GM12878 (cell line): ENCODE results near the gene OR6X1. TPM values are rescaled to one million over a fixed set of nuclear protein-coding genes. Genes with fewer than 3 reads are reported as not detected.

Experiments used
- ATAC-seq: fragments of 200-7000 bp; cut with Tn5 transposase; 3 replicates; pipeline ENCODE4 v1.9.1; 2020; ENCODE audit warnings: mild to moderate bottlenecking, moderate library complexity
- BruUV-seq: library from RNA; stranded (reverse); fragments of 400-500 nt; replicated peaks from 2 replicates; lab custom pipeline; 2021; lab: Mats Ljungman, UMichigan
- CTCF ChIA-PET: fragments of 300-600 bp; sonication (Branson Sonifier 250); formaldehyde crosslinking; extraction: SDS; loops from one replicate; lab custom pipeline; 2021; ENCODE audit warnings: inconsistent platforms; lab: Yijun Ruan, JAX
- POLR2A ChIA-PET: fragments of 350-600 bp; formaldehyde crosslinking; extraction: SDS; loops from one replicate; lab custom pipeline; 2021; ENCODE audit warnings: inconsistent platforms; lab: Charles Lee
- RAD21 ChIA-PET: fragments of 300-600 bp; sonication (Branson Sonifier 250); formaldehyde crosslinking; loops from one replicate; lab custom pipeline; 2023; ENCODE audit warnings: antibody characterized with exemption; ENCODE audit not compliant: unreplicated experiment; lab: Charles Lee
- SMC1A ChIA-PET: fragments of 300-600 bp; sonication (Branson Sonifier 250); formaldehyde crosslinking; loops from one replicate; lab custom pipeline; 2023; ENCODE audit not compliant: unreplicated experiment, uncharacterized antibody; lab: Charles Lee
- DNase-seq: peaks from one replicate; pipeline ENCODE4 v3.0.0-alpha.2; 2011; ENCODE audit warnings: low read depth, low spot score
- FAIRE-seq: peaks from 3 replicates; lab custom pipeline; 2011; peaks lifted over from hg19 to GRCh38; lab: Jason Lieb, UNC
- H2AFZ ChIP-seq: 2 replicates; pipeline ENCODE4 v1.6.0; 2011; ENCODE audit warnings: low read depth, low read length, control low read depth; ENCODE audit not compliant: control insufficient read depth
- H3K27ac ChIP-seq: 2 replicates; pipeline ENCODE4 v1.5.1; 2011; ENCODE audit warnings: control low read depth; ENCODE audit not compliant: control insufficient read depth, insufficient read depth
- H3K27me3 ChIP-seq, 2 experiments: replicated peaks in 1 of 2; 2 replicates each; pipeline versions ENCODE4 v1.6.0 to v1.6.1; 2011; ENCODE audit warnings: low read length in 1 of 2; ENCODE audit not compliant: control insufficient read depth in 2 of 2, insufficient read depth in 2 of 2
- H3K36me3 ChIP-seq, 2 experiments: 2 replicates each; pipeline ENCODE4 v1.5.1; 2011; ENCODE audit warnings: low read length in 1 of 2; ENCODE audit not compliant: control insufficient read depth in 2 of 2, insufficient read depth in 2 of 2
- H3K4me1 ChIP-seq: 2 replicates; pipeline ENCODE4 v1.6.1; 2011; ENCODE audit warnings: mild to moderate bottlenecking, low read length, moderate library complexity, mixed read lengths; ENCODE audit not compliant: control insufficient read depth, insufficient read depth
- H3K4me2 ChIP-seq: 2 replicates; pipeline ENCODE4 v1.6.0; 2011; ENCODE audit warnings: control low read depth; ENCODE audit not compliant: control insufficient read depth, insufficient read depth
- H3K4me3 ChIP-seq: fragments of 200-600 bp; sonication (generic); 2 replicates; pipeline ENCODE4 v1.5.1; 2016
- H3K79me2 ChIP-seq: 2 replicates; pipeline ENCODE4 v1.6.0; 2011; ENCODE audit warnings: low read length; ENCODE audit not compliant: control insufficient read depth, insufficient read depth
- H3K9ac ChIP-seq: 2 replicates; pipeline ENCODE4 v1.8.0; 2011; ENCODE audit warnings: low read length, control low read depth, mixed read lengths; ENCODE audit not compliant: control insufficient read depth, insufficient read depth
- H3K9me3 ChIP-seq: replicated peaks from 3 replicates; pipeline ENCODE4 v1.5.1; 2011; ENCODE audit warnings: mild to moderate bottlenecking, low read length; ENCODE audit not compliant: control insufficient read depth, insufficient read depth
- H4K20me1 ChIP-seq: 2 replicates; pipeline ENCODE4 v1.6.0; 2011; ENCODE audit not compliant: control insufficient read depth, insufficient read depth
- CEBPB ChIP-seq, 2 experiments: fragments of 150-350 bp in 1 of 2; IDR thresholded peaks; 2 replicates each; pipeline ENCODE4 v1.6.1; 2012 to 2014; ENCODE audit warnings: low read depth in 2 of 2, low read length in 2 of 2, borderline replicate concordance in 1 of 2, inconsistent platforms in 1 of 2
- KLF5 ChIP-seq: fragments of 450-650 bp; IDR thresholded peaks from 2 replicates; pipeline ENCODE4 v1.6.1; 2014; ENCODE audit warnings: mild to moderate bottlenecking; ENCODE audit not compliant: partially characterized antibody
- NFXL1 ChIP-seq: fragments of 450-650 bp; IDR thresholded peaks from 2 replicates; pipeline ENCODE4 v1.6.1; 2017; ENCODE audit warnings: antibody characterized with exemption, mild to moderate bottlenecking, borderline replicate concordance
- PKNOX1 ChIP-seq: fragments of 450-650 bp; IDR thresholded peaks from 2 replicates; pipeline ENCODE4 v1.6.1; 2016; ENCODE audit warnings: mild to moderate bottlenecking
- RELA ChIP-seq: fragments of 450-650 bp; IDR thresholded peaks from 2 replicates; pipeline ENCODE4 v1.8.0; 2014; ENCODE audit warnings: borderline replicate concordance; ENCODE audit not compliant: partially characterized antibody
- STAT3 ChIP-seq: IDR thresholded peaks from 2 replicates; pipeline ENCODE4 v1.6.1; 2011; ENCODE audit warnings: low read depth, low read length, improper control_type of control experiment
- WGBS: methylation state at CpG from one replicate; pipeline ENCODE4 v1.1.6; 2016; ENCODE audit warnings: low lambda C conversion rate; ENCODE audit not compliant: insufficient replicate concordance, insufficient coverage; ENCODE audit errors: missing lambda C conversion rate; 5-methylcytosine and 5-hydroxymethylcytosine counted together
- in situ Hi-C: fragments of 300-500 bp; cut with MboI; formaldehyde crosslinking; loops from 9 replicates; pipeline ENCODE4 v1.14.3; 2018; ENCODE audit warnings: mixed read lengths
- intact Hi-C: fragments of 100-400 bp; cut with micrococcal nuclease; formaldehyde crosslinking; loops from one replicate; pipeline ENCODE4 v1.14.2; 2022; ENCODE audit not compliant: unreplicated experiment
- polyA plus RNA-seq, 11 experiments: library from polyadenylated mRNA; depleted of rRNA in 4 of 11; unstranded in 6 of 11; stranded (reverse) in 5 of 11; fragments of >200 nt; fragmentation: Nextera tagmentation in 4 of 11; fragmentation: Illumina TruSeq in 1 of 11; extraction: Ambion mirVana in 4 of 11; extraction: Trizol in 1 of 11; gene quantifications; 1 replicate in 1 of 11; 2 replicates in 10 of 11; pipeline versions ENCODE4 v1.2.1 to v1.2.3, GENCODE V29; 2011 to 2016; ENCODE audit warnings: inconsistent platforms in 2 of 11, missing spikeins in 2 of 11, low read depth in 1 of 11
- total RNA-seq, 4 experiments: library from RNA; depleted of rRNA in 3 of 4; stranded (reverse); fragments of >200 nt in 3 of 4; fragmentation: Illumina TruSeq in 1 of 4; extraction: Trizol in 1 of 4; gene quantifications; 2 replicates each; pipeline versions ENCODE4 v1.2.1 to v1.2.3, GENCODE V29; 2013 to 2021
- TF ChIP-seq, protein P1 (sequence below): fragments of 450-650 bp; IDR thresholded peaks from 2 replicates; pipeline ENCODE4 v1.6.1; 2016; ENCODE audit warnings: mild to moderate bottlenecking, moderate library complexity, borderline replicate concordance

The OR6X1 gene
- total and polyA plus RNA-seq, 10 of the 15 experiments (the other 5 are each of a cell fraction or from before 2014, with no cell fraction given): not detected

- Histone ChIP-seq H2AFZ (no peak overlapping the region), H3K9me3 (no peaks in the 10 kb centered on the region), H3K9ac (no peak overlapping the region), H3K79me2 (peaks cover 30% of the 10 kb centered on the region), H4K20me1 (no peaks in the 10 kb centered on the region), H3K4me1 (peaks cover 3% of the 10 kb centered on the region; the same call in 1 of the 2 replicates), H3K36me3 (0 out of 4 replicates have a peak, but pooled peaks cover 0 to 2% of the 10 kb centered on the region in 2 experiments), H3K27me3 (no peaks in the 10 kb centered on the region), H3K4me2 (no peak overlapping the region), H3K27ac (no peak overlapping the region), H3K4me3 (no peak overlapping the region)
- BruUV-seq: no TSS peak
- ATAC-seq (no peak), DNase-seq (no peak), FAIRE-seq (no peak)
- RAD21 ChIA-PET: interaction anchor here (0.6 kb wide), 1 partner anchor 415 kb away, joined by 3 read pairs; no protein-coding TSS in a partner anchor
- POLR2A ChIA-PET: interaction anchor here (0.7 kb wide), 1 partner anchor 482 kb away, joined by 5 read pairs; no protein-coding TSS in a partner anchor
- 55% methylated on average over 3 of the region's 3 CpGs for WGBS
- CTCF ChIA-PET: interaction anchor here (0.6 kb wide), 1 partner anchor 217 kb away, joined by 3 read pairs; no protein-coding TSS in a partner anchor
- TF ChIP-seq, protein P1, sequence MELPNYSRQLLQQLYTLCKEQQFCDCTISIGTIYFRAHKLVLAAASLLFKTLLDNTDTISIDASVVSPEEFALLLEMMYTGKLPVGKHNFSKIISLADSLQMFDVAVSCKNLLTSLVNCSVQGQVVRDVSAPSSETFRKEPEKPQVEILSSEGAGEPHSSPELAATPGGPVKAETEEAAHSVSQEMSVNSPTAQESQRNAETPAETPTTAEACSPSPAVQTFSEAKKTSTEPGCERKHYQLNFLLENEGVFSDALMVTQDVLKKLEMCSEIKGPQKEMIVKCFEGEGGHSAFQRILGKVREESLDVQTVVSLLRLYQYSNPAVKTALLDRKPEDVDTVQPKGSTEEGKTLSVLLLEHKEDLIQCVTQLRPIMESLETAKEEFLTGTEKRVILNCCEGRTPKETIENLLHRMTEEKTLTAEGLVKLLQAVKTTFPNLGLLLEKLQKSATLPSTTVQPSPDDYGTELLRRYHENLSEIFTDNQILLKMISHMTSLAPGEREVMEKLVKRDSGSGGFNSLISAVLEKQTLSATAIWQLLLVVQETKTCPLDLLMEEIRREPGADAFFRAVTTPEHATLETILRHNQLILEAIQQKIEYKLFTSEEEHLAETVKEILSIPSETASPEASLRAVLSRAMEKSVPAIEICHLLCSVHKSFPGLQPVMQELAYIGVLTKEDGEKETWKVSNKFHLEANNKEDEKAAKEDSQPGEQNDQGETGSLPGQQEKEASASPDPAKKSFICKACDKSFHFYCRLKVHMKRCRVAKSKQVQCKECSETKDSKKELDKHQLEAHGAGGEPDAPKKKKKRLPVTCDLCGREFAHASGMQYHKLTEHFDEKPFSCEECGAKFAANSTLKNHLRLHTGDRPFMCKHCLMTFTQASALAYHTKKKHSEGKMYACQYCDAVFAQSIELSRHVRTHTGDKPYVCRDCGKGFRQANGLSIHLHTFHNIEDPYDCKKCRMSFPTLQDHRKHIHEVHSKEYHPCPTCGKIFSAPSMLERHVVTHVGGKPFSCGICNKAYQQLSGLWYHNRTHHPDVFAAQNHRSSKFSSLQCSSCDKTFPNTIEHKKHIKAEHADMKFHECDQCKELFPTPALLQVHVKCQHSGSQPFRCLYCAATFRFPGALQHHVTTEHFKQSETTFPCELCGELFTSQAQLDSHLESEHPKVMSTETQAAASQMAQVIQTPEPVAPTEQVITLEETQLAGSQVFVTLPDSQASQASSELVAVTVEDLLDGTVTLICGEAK: no peak
- TF ChIP-seq NFXL1 (no peak), STAT3 (no peak), CEBPB (IDR thresholded peaks at IDR 0.05; ENCODE audit: borderline replicate concordance in 1 of 2, low read depth in 2 of 2, low read length in 2 of 2) (no peak), PKNOX1 (no peak), KLF5 (no peak), RELA (no peak)
- SMC1A ChIA-PET: interaction anchor here (1.3 kb wide), 1 partner anchor 13 kb away, joined by 4 read pairs; no protein-coding TSS in a partner anchor
- in situ Hi-C loops: no loop called here
- intact Hi-C loops: no loop called here
These were observed 11.6 kb downstream of the OR6X1 start for GRCh38 chr11:123742724-123743120.
